SK-N-SH treated with all-trans-retinoic acid at 6 μM for 48 hours (cell line): ENCODE data around the gene CNNM3.

Experiments used
- ATAC-seq: fragments of 200-7000 bp; cut with Tn5 transposase; 3 replicates; pipeline ENCODE4 v1.9.1; 2020; ENCODE audit warnings: mild to moderate bottlenecking, moderate library complexity
- ARNTL ChIP-seq: fragments of 450-650 bp; formaldehyde crosslinking; IDR thresholded peaks from 2 replicates; pipeline ENCODE4 v1.5.0; 2020; ENCODE audit warnings: low read depth, mild to moderate bottlenecking, moderate library complexity, borderline replicate concordance
- BACH2 ChIP-seq: fragments of 250-450 bp; sonication (Bioruptor Pico); IDR thresholded peaks from 2 replicates; pipeline ENCODE4 v1.9.0; 2021; ENCODE audit warnings: mild to moderate bottlenecking, borderline replicate concordance
- CREB5 ChIP-seq: fragments of 250-450 bp; sonication (Bioruptor Pico); IDR thresholded peaks from 2 replicates; pipeline ENCODE4 v1.5.1; 2020; ENCODE audit warnings: low read depth, mild to moderate bottlenecking, moderate library complexity
- CSDC2 ChIP-seq: fragments of 250-450 bp; sonication (Bioruptor Pico); IDR thresholded peaks from 2 replicates; pipeline ENCODE4 v1.5.0; 2020; ENCODE audit warnings: mild to moderate bottlenecking, moderate library complexity
- CSRNP3 ChIP-seq: fragments of 250-450 bp; sonication (Bioruptor Pico); IDR thresholded peaks from 2 replicates; pipeline ENCODE4 v1.5.1; 2021; ENCODE audit warnings: mild to moderate bottlenecking, moderate library complexity
- ESRRG ChIP-seq: fragments of 250-450 bp; sonication (Bioruptor Pico); IDR thresholded peaks from 2 replicates; pipeline ENCODE4 v1.6.1; 2021; ENCODE audit warnings: mild to moderate bottlenecking
- GLIS3 ChIP-seq: fragments of 250-450 bp; sonication (Bioruptor Pico); IDR thresholded peaks from 2 replicates; pipeline ENCODE4 v1.5.0; 2020; ENCODE audit warnings: mild to moderate bottlenecking, moderate library complexity
- ISL1 ChIP-seq: fragments of 250-450 bp; sonication (Bioruptor Pico); IDR thresholded peaks from 2 replicates; pipeline ENCODE4 v2.1.2; 2022; ENCODE audit warnings: mild to moderate bottlenecking, moderate library complexity
- OSR1 ChIP-seq: fragments of 250-450 bp; sonication (Bioruptor Pico); IDR thresholded peaks from 2 replicates; pipeline ENCODE4 v1.8.0; 2022; ENCODE audit warnings: moderate library complexity, mild to moderate bottlenecking, inconsistent platforms
- PATZ1 ChIP-seq: fragments of 250-450 bp; sonication (Bioruptor Pico); IDR thresholded peaks from 2 replicates; pipeline ENCODE4 v1.8.0; 2020; ENCODE audit warnings: mild to moderate bottlenecking, moderate library complexity, borderline replicate concordance
- POU6F1 ChIP-seq: fragments of 250-450 bp; sonication (Bioruptor Pico); IDR thresholded peaks from 2 replicates; pipeline ENCODE4 v1.8.0; 2021; ENCODE audit warnings: low read depth, mild to moderate bottlenecking, moderate library complexity, borderline replicate concordance
- PPARA ChIP-seq: fragments of 250-450 bp; sonication (Bioruptor Pico); IDR thresholded peaks from 2 replicates; pipeline ENCODE4 v1.5.0; 2020; ENCODE audit warnings: mild to moderate bottlenecking, borderline replicate concordance
- RARB ChIP-seq: fragments of 250-450 bp; sonication (Bioruptor Pico); IDR thresholded peaks from 2 replicates; pipeline ENCODE4 v1.8.0; 2021; ENCODE audit warnings: mild to moderate bottlenecking, moderate library complexity
- SNAI2 ChIP-seq: fragments of 250-450 bp; sonication (Bioruptor Pico); IDR thresholded peaks from 2 replicates; pipeline ENCODE4 v1.5.0; 2020; ENCODE audit warnings: mild to moderate bottlenecking, moderate library complexity
- TCF4 ChIP-seq: fragments of 250-450 bp; sonication (Bioruptor Pico); IDR thresholded peaks from 2 replicates; pipeline ENCODE4 v1.8.0; 2021; ENCODE audit warnings: mild to moderate bottlenecking, moderate library complexity, borderline replicate concordance
- TOX ChIP-seq: fragments of 250-450 bp; sonication (Bioruptor Pico); IDR thresholded peaks from 2 replicates; pipeline ENCODE4 v1.8.0; 2021; ENCODE audit warnings: mild to moderate bottlenecking, moderate library complexity, borderline replicate concordance
- TSHZ2 ChIP-seq: fragments of 250-450 bp; sonication (Bioruptor Pico); IDR thresholded peaks from 2 replicates; pipeline ENCODE4 v1.5.0; 2020; ENCODE audit warnings: mild to moderate bottlenecking, moderate library complexity
- ZC3H10 ChIP-seq: fragments of 250-450 bp; sonication (Bioruptor Pico); IDR thresholded peaks from 2 replicates; pipeline ENCODE4 v1.5.1; 2021; ENCODE audit warnings: mild to moderate bottlenecking, moderate library complexity
- ZFP3 ChIP-seq: fragments of 250-450 bp; sonication (Bioruptor Pico); IDR thresholded peaks from 2 replicates; pipeline ENCODE4 v1.5.0; 2020; ENCODE audit warnings: mild to moderate bottlenecking, moderate library complexity
- ZFP30 ChIP-seq: fragments of 450-650 bp; formaldehyde crosslinking; IDR thresholded peaks from 2 replicates; pipeline ENCODE4 v1.5.0; 2022; ENCODE audit warnings: mild to moderate bottlenecking, moderate library complexity
- ZNF565 ChIP-seq: fragments of 450-650 bp; formaldehyde crosslinking; conservative IDR thresholded peaks from 2 replicates; pipeline ENCODE4 v1.5.0; 2020; ENCODE audit warnings: low read depth, mild to moderate bottlenecking, moderate library complexity
- ZNF70 ChIP-seq: fragments of 450-650 bp; formaldehyde crosslinking; IDR thresholded peaks from 2 replicates; pipeline ENCODE4 v1.5.0; 2020; ENCODE audit warnings: mild to moderate bottlenecking, moderate library complexity

Gene CNNM3

GRCh38 chr2:96810783-96811192 is 5.3 kb upstream of the CNNM3 start:
- no peak for TF ChIP-seq TOX
- no peak for TF ChIP-seq GLIS3 (CRISPR knock-in tag)
- TF ChIP-seq CSDC2 (CRISPR knock-in tag): no peak
- no peak for TF ChIP-seq PATZ1 (CRISPR knock-in tag)
- no peak for TF ChIP-seq POU6F1 (CRISPR knock-in tag)
- no peak for TF ChIP-seq ARNTL
- no peak for TF ChIP-seq PPARA
- TF ChIP-seq ZFP30 (CRISPR knock-in tag): no peak
- TF ChIP-seq SNAI2 (CRISPR knock-in tag): no peak
- TF ChIP-seq CSRNP3 (CRISPR knock-in tag): no peak
- no peak for TF ChIP-seq ZNF70 (CRISPR knock-in tag)
- TF ChIP-seq ZNF565 (CRISPR knock-in tag): no peak
- TF ChIP-seq ESRRG (CRISPR knock-in tag): no peak
- no peak for TF ChIP-seq TSHZ2 (CRISPR knock-in tag)
- no peak for TF ChIP-seq OSR1 (CRISPR knock-in tag)
- no peak for TF ChIP-seq ISL1
- no peak for TF ChIP-seq ZFP3 (CRISPR knock-in tag)
- TF ChIP-seq, all 23 proteins: peak for 0
- ATAC-seq: no peak

- ATAC-seq: no peak
- TF ChIP-seq OSR1 (CRISPR knock-in tag): no peak
- no peak for TF ChIP-seq ZNF70 (CRISPR knock-in tag)
- TF ChIP-seq POU6F1 (CRISPR knock-in tag): no peak
- TF ChIP-seq ARNTL: no peak
- no peak for TF ChIP-seq TSHZ2 (CRISPR knock-in tag)
- no peak for TF ChIP-seq PATZ1 (CRISPR knock-in tag)
- TF ChIP-seq ESRRG (CRISPR knock-in tag): no peak
- no peak for TF ChIP-seq CSDC2 (CRISPR knock-in tag)
- no peak for TF ChIP-seq SNAI2 (CRISPR knock-in tag)
- no peak for TF ChIP-seq CSRNP3 (CRISPR knock-in tag)
- TF ChIP-seq ZFP30 (CRISPR knock-in tag): no peak
- TF ChIP-seq ZC3H10: no peak
- TF ChIP-seq TOX: no peak
- no peak for TF ChIP-seq BACH2 (CRISPR knock-in tag)
- no peak for TF ChIP-seq TCF4 (CRISPR knock-in tag)
- TF ChIP-seq CREB5 (CRISPR knock-in tag): no peak
- no peak for TF ChIP-seq RARB (CRISPR knock-in tag)
Measured at GRCh38 chr2:96811917-96812316, 4.2 kb upstream of the CNNM3 start.
